HepG2 (cell line): ENCODE measurements around the gene SPRED2. TPM values are rescaled to one million over a fixed set of nuclear protein-coding genes. Genes with fewer than 3 reads are reported as not detected.

Experiments
- GLMP ChIP-seq: sonication (generic); formaldehyde crosslinking; IDR thresholded peaks from 2 replicates; pipeline ENCODE4 v1.9.0; 2021; ENCODE audit warnings: missing genetic modification reagents, mild to moderate bottlenecking, borderline replicate concordance
- HNF4G ChIP-seq, 2 experiments: sonication (generic) in 1 of 2; formaldehyde crosslinking in 1 of 2; IDR thresholded peaks; 2 replicates each; pipeline versions ENCODE4 v1.4.0 to v1.6.1; 2011 to 2020; ENCODE audit warnings: borderline replicate concordance in 2 of 2, low read depth in 2 of 2, mild to moderate bottlenecking in 2 of 2, low read length in 1 of 2, missing genetic modification reagents in 1 of 2, moderate library complexity in 1 of 2
- HNRNPK ChIP-seq: fragments of 200-400 bp; formaldehyde crosslinking; IDR thresholded peaks from 2 replicates; pipeline ENCODE4 v1.6.1; 2018; ENCODE audit warnings: low read length, low read depth, moderate library complexity, mild to moderate bottlenecking; ENCODE audit not compliant: poor library complexity, severe bottlenecking
- HOXD1 ChIP-seq: sonication (generic); formaldehyde crosslinking; IDR thresholded peaks from 2 replicates; pipeline ENCODE4 v1.5.0; 2020; ENCODE audit warnings: missing genetic modification reagents
- NCOA2 ChIP-seq: sonication (generic); formaldehyde crosslinking; IDR thresholded peaks from 2 replicates; pipeline ENCODE4 v1.8.0; 2022; ENCODE audit warnings: inconsistent platforms
- NCOR1 ChIP-seq: fragments of 200-600 bp; sonication (generic); IDR thresholded peaks from 2 replicates; pipeline ENCODE4 v1.7.0; 2017; ENCODE audit warnings: antibody characterized with exemption, low read length, borderline replicate concordance
- SALL2 ChIP-seq: sonication (generic); formaldehyde crosslinking; IDR thresholded peaks from 2 replicates; pipeline ENCODE4 v1.8.1; 2023; ENCODE audit warnings: mild to moderate bottlenecking, missing genetic modification reagents, inconsistent platforms
- SNRNP70 ChIP-seq: fragments of 200-400 bp; formaldehyde crosslinking; IDR thresholded peaks from 2 replicates; pipeline ENCODE4 v1.6.1; 2017; ENCODE audit warnings: mild to moderate bottlenecking, low read depth, low read length, moderate library complexity
- SOX5 ChIP-seq: IDR thresholded peaks from 2 replicates; pipeline ENCODE4 v1.6.1; 2016; ENCODE audit warnings: borderline replicate concordance
- TEAD2 ChIP-seq: sonication (generic); formaldehyde crosslinking; IDR thresholded peaks from 2 replicates; pipeline ENCODE4 v1.9.0; 2021; ENCODE audit warnings: missing genetic modification reagents
- ZBTB42 ChIP-seq: sonication (generic); formaldehyde crosslinking; IDR thresholded peaks from 2 replicates; pipeline ENCODE4 v1.5.0; 2020; ENCODE audit warnings: mild to moderate bottlenecking, missing genetic modification reagents
- ZC3H13 ChIP-seq: sonication (generic); formaldehyde crosslinking; IDR thresholded peaks from 2 replicates; pipeline ENCODE4 v1.8.1; 2023; ENCODE audit warnings: mild to moderate bottlenecking, missing genetic modification reagents, moderate library complexity
- ZKSCAN5 ChIP-seq: sonication (generic); formaldehyde crosslinking; IDR thresholded peaks from 2 replicates; pipeline ENCODE4 v1.5.1; 2020; ENCODE audit warnings: mild to moderate bottlenecking, missing genetic modification reagents
- ZNF253 ChIP-seq: sonication (generic); formaldehyde crosslinking; IDR thresholded peaks from 2 replicates; pipeline ENCODE4 v1.8.0; 2022; ENCODE audit warnings: mild to moderate bottlenecking, missing genetic modification reagents, borderline replicate concordance
- ZNF484 ChIP-seq: sonication (generic); formaldehyde crosslinking; IDR thresholded peaks from 2 replicates; pipeline ENCODE4 v1.5.1; 2020; ENCODE audit warnings: mild to moderate bottlenecking, low read depth, missing genetic modification reagents, borderline replicate concordance
- ZNF660 ChIP-seq: sonication (generic); formaldehyde crosslinking; IDR thresholded peaks from 2 replicates; pipeline ENCODE4 v1.5.1; 2020; ENCODE audit warnings: mild to moderate bottlenecking, low read depth, missing genetic modification reagents, borderline replicate concordance
- ZNF672 ChIP-seq: sonication (generic); formaldehyde crosslinking; IDR thresholded peaks from 2 replicates; pipeline ENCODE4 v1.8.1; 2022; ENCODE audit warnings: missing genetic modification reagents
- ZNF709 ChIP-seq: sonication (generic); formaldehyde crosslinking; IDR thresholded peaks from 2 replicates; pipeline ENCODE4 v1.5.0; 2020; ENCODE audit warnings: mild to moderate bottlenecking, missing genetic modification reagents
- ZNF792 ChIP-seq: IDR thresholded peaks from 2 replicates; pipeline ENCODE4 v1.6.1; 2016
- polyA plus RNA-seq, 8 experiments: library from polyadenylated mRNA; depleted of rRNA in 3 of 8; stranded (reverse) in 7 of 8; unstranded in 1 of 8; fragments of >200 nt; fragmentation: Illumina TruSeq in 4 of 8; extraction: Trizol in 4 of 8; gene quantifications; 2 replicates each; pipeline versions ENCODE4 v1.2.1 to v1.2.3, GENCODE V29; 2011 to 2016; ENCODE audit warnings: low read depth in 4 of 8, missing spikeins in 1 of 8, mixed read lengths in 1 of 8; ENCODE audit not compliant: insufficient read depth in 1 of 8
- total RNA-seq, 5 experiments: library from RNA; depleted of rRNA; stranded (reverse); fragments of >200 nt; fragmentation: Illumina TruSeq; extraction: Trizol; gene quantifications; 2 replicates each; pipeline ENCODE4 v1.2.3, GENCODE V29; 2016; ENCODE audit warnings: low read depth in 1 of 5
- TF ChIP-seq, protein P1 (sequence below): sonication (generic); formaldehyde crosslinking; IDR thresholded peaks from 2 replicates; pipeline ENCODE4 v1.5.0; 2020; ENCODE audit warnings: missing genetic modification reagents
- TF ChIP-seq, protein P2 (sequence below): sonication (generic); formaldehyde crosslinking; IDR thresholded peaks from 2 replicates; pipeline ENCODE4 v1.8.0; 2023; ENCODE audit warnings: mild to moderate bottlenecking, missing genetic modification reagents
- TF ChIP-seq, protein P3 (sequence below), 2 experiments: fragments of 450-650 bp in 1 of 2; sonication (generic) in 1 of 2; formaldehyde crosslinking; IDR thresholded peaks; 2 replicates each; pipeline versions ENCODE4 v1.5.0 to v1.8.0; 2020 to 2022; ENCODE audit warnings: mild to moderate bottlenecking in 1 of 2, missing genetic modification reagents in 1 of 2

The SPRED2 gene
- total and polyA plus RNA-seq, 2 of the 13 experiments (the other 11 are each of a cell fraction or from before 2014, with no cell fraction given) = 13.0 to 37.0 TPM

GRCh38 chr2:65436169-65436823 lies 3.9 kb upstream of the SPRED2 start (continued):
- TF ChIP-seq HNF4G (IDR thresholded peaks at IDR 0.05; ENCODE audit: borderline replicate concordance, low read depth, low read length) (no peak), HNF4G (CRISPR knock-in tag; IDR thresholded peaks at IDR 0.05; ENCODE audit: borderline replicate concordance, low read depth) (peak; percentile 59; the same call in 1 of the 2 replicates), ZC3H13 (CRISPR knock-in tag) (no peak; the same call in 1 of the 2 replicates), HOXD1 (CRISPR knock-in tag) (no peak; the same call in none of the 2 replicates), ZNF672 (CRISPR knock-in tag) (no peak), ZNF709 (peak; percentile 93), NCOA2 (CRISPR knock-in tag) (peak; percentile 42), SOX5 (CRISPR knock-in tag) (peak; percentile 28; the same call in 1 of the 2 replicates), ZNF253 (CRISPR knock-in tag) (no peak), NCOR1 (peak; percentile 87), ZNF792 (CRISPR knock-in tag) (peak; percentile 66), HNRNPK (no peak), GLMP (CRISPR knock-in tag) (no peak), ZKSCAN5 (no peak), SALL2 (no peak; the same call in none of the 2 replicates), ZNF660 (CRISPR knock-in tag) (no peak), ZBTB42 (0 out of 2 replicates have a peak, but pooled peaks have one; percentile 61), SNRNP70 (no peak), ZNF484 (no peak), TEAD2 (CRISPR knock-in tag) (no peak)
- TF ChIP-seq, protein P1, sequence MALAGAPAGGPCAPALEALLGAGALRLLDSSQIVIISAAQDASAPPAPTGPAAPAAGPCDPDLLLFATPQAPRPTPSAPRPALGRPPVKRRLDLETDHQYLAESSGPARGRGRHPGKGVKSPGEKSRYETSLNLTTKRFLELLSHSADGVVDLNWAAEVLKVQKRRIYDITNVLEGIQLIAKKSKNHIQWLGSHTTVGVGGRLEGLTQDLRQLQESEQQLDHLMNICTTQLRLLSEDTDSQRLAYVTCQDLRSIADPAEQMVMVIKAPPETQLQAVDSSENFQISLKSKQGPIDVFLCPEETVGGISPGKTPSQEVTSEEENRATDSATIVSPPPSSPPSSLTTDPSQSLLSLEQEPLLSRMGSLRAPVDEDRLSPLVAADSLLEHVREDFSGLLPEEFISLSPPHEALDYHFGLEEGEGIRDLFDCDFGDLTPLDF (CRISPR knock-in tag) = peak; percentile 75; the same call in 1 of the 2 replicates
- TF ChIP-seq, protein P2, sequence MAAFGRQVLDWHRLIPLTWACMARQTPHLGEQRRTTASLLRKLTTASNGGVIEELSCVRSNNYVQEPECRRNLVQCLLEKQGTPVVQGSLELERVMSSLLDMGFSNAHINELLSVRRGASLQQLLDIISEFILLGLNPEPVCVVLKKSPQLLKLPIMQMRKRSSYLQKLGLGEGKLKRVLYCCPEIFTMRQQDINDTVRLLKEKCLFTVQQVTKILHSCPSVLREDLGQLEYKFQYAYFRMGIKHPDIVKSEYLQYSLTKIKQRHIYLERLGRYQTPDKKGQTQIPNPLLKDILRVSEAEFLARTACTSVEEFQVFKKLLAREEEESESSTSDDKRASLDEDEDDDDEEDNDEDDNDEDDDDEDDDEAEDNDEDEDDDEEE (CRISPR knock-in tag) = peak; percentile 94
- TF ChIP-seq, protein P3, sequence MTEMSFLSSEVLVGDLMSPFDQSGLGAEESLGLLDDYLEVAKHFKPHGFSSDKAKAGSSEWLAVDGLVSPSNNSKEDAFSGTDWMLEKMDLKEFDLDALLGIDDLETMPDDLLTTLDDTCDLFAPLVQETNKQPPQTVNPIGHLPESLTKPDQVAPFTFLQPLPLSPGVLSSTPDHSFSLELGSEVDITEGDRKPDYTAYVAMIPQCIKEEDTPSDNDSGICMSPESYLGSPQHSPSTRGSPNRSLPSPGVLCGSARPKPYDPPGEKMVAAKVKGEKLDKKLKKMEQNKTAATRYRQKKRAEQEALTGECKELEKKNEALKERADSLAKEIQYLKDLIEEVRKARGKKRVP (CRISPR knock-in tag; IDR thresholded peaks at IDR 0.05) = peak in 1 of 2 experiments; percentile 98; a peak in 2 of 4 replicates
